ENCODE measurements around the gene ARL6IP4. TPM values are rescaled to one million over a fixed set of nuclear protein-coding genes. Genes with fewer than 3 reads are reported as not detected.

Gene ARL6IP4
- total and polyA plus RNA-seq, 10 of the 15 experiments (the other 5 are each of a cell fraction or from before 2014, with no cell fraction given) = 2.5 to 320 (median 188) TPM

- in situ Hi-C loops (cut with MboI) (loop anchor here (5.0 kb wide), 1 partner anchor 255 kb away; the partner anchor contains the start of genes MPHOSPH9 and MTRFR), intact Hi-C loops (cut with micrococcal nuclease; ENCODE audit: unreplicated experiment) (no loop called here)
- TF ChIP-seq SREBF2 (IDR thresholded peaks at IDR 0.05; ENCODE audit: low read length) (no peak), RFX5 (IDR thresholded peaks at IDR 0.05; ENCODE audit: low read depth, low read length) (no peak), ZBTB40 (IDR thresholded peaks at IDR 0.05; ENCODE audit: borderline replicate concordance) (no peak), TCF12 (IDR thresholded peaks at IDR 0.05; ENCODE audit: low read depth, low read length) (no peak)
- Histone ChIP-seq H3K9ac (ENCODE audit: control insufficient read depth, insufficient read depth, low read length) (no peak overlapping the region; the same call in 1 of the 2 replicates), H3K27ac (ENCODE audit: control insufficient read depth, insufficient read depth) (no peak overlapping the region), H3K27me3 (replicated peaks in 1 of 2; ENCODE audit: control insufficient read depth in 2 of 2, insufficient read depth in 2 of 2, low read length in 1 of 2) (no peaks in the 10 kb centered on the region), H3K4me1 (ENCODE audit: control insufficient read depth, insufficient read depth, low read length) (peaks cover 20% of the 10 kb centered on the region), H4K20me1 (ENCODE audit: control insufficient read depth, insufficient read depth) (no peaks in the 10 kb centered on the region), H3K36me3 (ENCODE audit: control insufficient read depth in 2 of 2, insufficient read depth in 2 of 2, low read length in 1 of 2) (peaks cover 0 to 4% of the 10 kb centered on the region in 2 experiments; a peak in 2 of 4 replicates), H3K79me2 (ENCODE audit: control insufficient read depth, insufficient read depth, low read length) (peaks cover 39% of the 10 kb centered on the region), H3K4me2 (ENCODE audit: control insufficient read depth, insufficient read depth) (no peak overlapping the region), H2AFZ (ENCODE audit: control insufficient read depth, low read depth, low read length) (no peak overlapping the region), H3K4me3 (no peak overlapping the region), H3K9me3 (replicated peaks; ENCODE audit: control insufficient read depth, insufficient read depth, low read length) (no peaks in the 10 kb centered on the region)
- ChIA-PET CTCF (interaction anchor here (1.7 to 3.4 kb wide), 2 partner anchors 184 to 261 kb away, joined by 4 to 15 read pairs; no protein-coding TSS in a partner anchor), RAD21 (ENCODE audit: unreplicated experiment) (no interaction called here), POLR2A (no interaction called here), SMC1A (ENCODE audit: uncharacterized antibody, unreplicated experiment) (no interaction called here)
- WGBS (ENCODE audit: insufficient coverage, insufficient replicate concordance, low lambda C conversion rate, missing lambda C conversion rate) = 97% methylated on average over 6 of the region's 6 CpGs
- DNase-seq (ENCODE audit: low read depth, low spot score) (no peak), ATAC-seq (no peak), FAIRE-seq (no peak)
- BruUV-seq (replicated peaks) = no TSS peak
Measured at GRCh38 chr12:122977153-122977552, 3.3 kb upstream of the ARL6IP4 start.

All from GM12878 (cell line).